ENCODE measurements around the gene THTPA.

Gene THTPA

DNA sequence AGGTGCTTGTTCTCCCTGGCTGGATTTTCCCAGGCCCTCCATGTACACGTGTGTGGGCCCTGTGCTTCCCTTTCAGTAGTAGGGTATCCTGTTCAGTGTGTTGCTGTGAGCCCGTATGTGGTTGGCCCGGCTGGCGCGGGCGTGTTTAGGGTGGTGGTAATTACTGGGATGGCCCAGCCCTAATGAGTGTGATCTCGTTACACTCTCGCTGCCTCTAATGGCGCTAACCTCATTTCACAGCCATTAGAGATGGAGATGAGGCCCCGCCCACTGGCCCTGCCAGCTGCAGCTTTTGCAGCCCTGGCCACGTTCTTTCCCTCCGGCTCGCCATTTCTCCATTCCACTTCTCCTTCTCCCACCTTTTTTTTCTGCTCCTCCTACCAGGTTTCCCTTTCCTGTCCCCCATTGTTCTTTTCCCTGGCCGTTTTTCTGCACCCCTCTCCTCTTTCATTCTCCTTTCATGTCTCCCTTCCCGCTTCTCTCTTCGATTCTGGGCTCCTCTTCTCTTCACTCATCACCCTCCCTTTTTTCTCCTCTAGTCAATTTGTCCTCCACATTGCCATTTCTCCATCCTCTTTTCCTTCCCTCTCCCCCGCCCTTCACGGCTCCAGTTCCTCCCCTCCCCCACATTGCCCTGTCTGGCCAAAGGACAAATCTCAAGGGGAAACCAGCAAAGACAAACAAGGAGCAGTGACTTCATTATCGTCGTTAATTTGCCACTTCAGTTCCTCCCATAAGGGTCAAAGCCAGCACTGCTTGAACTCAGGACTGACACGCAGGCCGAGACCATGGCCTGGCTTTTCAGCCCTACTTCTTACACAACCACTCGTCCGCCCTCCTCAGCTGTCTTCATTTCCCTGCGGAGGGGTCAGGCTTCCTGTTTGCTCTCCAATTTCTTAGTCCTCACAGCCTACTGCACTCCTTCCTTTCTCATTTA lies 11.3 kb upstream of the THTPA start:
- no peak overlapping the region for H3K27ac ChIP-seq (replicated peaks; ENCODE audit: low read length)

DNA sequence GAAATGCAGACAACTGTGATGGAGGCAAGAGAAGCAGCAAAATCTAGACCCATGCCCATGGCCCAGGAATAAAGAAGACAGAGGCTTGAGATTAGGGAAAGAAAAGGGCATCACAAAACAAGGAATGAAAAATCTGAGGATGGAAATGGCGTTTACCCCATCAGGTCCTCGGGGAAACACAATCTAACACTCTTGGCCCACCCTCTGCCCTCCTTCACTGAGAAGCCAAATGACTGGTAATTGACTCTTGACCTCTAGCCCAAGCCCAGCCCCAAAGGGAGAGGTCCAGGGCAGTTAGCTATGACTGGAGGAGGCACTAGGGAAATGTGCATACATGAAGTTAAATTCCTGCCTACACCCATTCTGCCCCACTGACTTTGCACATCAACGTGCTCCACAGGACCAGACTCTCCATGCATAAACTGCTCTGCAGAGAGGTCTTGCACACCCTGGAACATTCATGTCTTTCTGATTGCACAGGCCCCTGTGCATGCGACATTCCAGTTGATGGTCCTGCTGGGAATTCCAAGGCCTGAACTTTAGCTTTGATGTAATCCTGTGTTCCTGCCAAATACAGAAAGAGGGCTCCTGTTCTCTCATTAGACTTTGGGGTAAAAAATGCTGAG lies 10.2 kb upstream of the THTPA start:
- H2AFZ ChIP-seq (ENCODE audit: low read length), result no peak overlapping the region
- no peak overlapping the region for H4K91ac ChIP-seq (ENCODE audit: low read depth, low read length, poor library complexity)
- H3K4ac ChIP-seq (ENCODE audit: low read length), result no peak overlapping the region
- H3K4me3 ChIP-seq (ENCODE audit: low read length in 2 of 2), result no peak overlapping the region
- H2BK15ac ChIP-seq (ENCODE audit: low read length), result no peak overlapping the region
- DNase-seq (ENCODE audit: low spot score), result no peak
- WGBS, 2 donors (ENCODE audit: extremely low coverage in 2 of 2, insufficient read length in 2 of 2, insufficient replicate concordance in 1 of 2), result no CpG with 5 or more reads among the region's 4 CpGs
- H3K36me3 ChIP-seq (replicated peaks in 1 of 2; ENCODE audit: control insufficient read depth in 2 of 2, insufficient read depth in 2 of 2, low read length in 2 of 2), result peaks cover 5 to 6% of the 10 kb centered on the region in 2 donors
- H3K27me3 ChIP-seq (ENCODE audit: control insufficient read depth in 3 of 3, insufficient read depth in 3 of 3, low read depth in 1 of 3, low read length in 3 of 3), result no peaks in the 10 kb centered on the region
- H2AK5ac ChIP-seq (ENCODE audit: low read depth, low read length), result no peak overlapping the region
- no peak overlapping the region for H2BK120ac ChIP-seq (ENCODE audit: low read depth, low read length)
- H2BK5ac ChIP-seq (ENCODE audit: low read length), result no peak overlapping the region
- H3K23ac ChIP-seq (ENCODE audit: low read depth, low read length, poor library complexity), result no peak overlapping the region
- H3K9me3 ChIP-seq (replicated peaks in 1 of 2; ENCODE audit: control insufficient read depth in 2 of 2, insufficient read depth in 1 of 2, low read depth in 1 of 2, low read length in 2 of 2), result no peaks in the 10 kb centered on the region
- H3K4me1 ChIP-seq (ENCODE audit: control insufficient read depth in 2 of 2, insufficient read depth in 1 of 2, low read depth in 1 of 2, low read length in 2 of 2), result peaks cover 19 to 37% of the 10 kb centered on the region in 2 donors
- no peak overlapping the region for H3K4me2 ChIP-seq (ENCODE audit: insufficient read depth, low read length, poor library complexity, severe bottlenecking)
- no peak overlapping the region for H2BK12ac ChIP-seq (ENCODE audit: low read length)
- no peak overlapping the region for H3K14ac ChIP-seq (ENCODE audit: low read length)
- H3K79me1 ChIP-seq (ENCODE audit: low read depth, low read length), result peaks cover 5% of the 10 kb centered on the region
- H3K27ac ChIP-seq (replicated peaks; ENCODE audit: low read length), result no peak overlapping the region
- no peak overlapping the region for H4K8ac ChIP-seq (ENCODE audit: low read depth, low read length)
- H3K18ac ChIP-seq (ENCODE audit: low read length), result no peak overlapping the region
- no peak overlapping the region for H3K9ac ChIP-seq (ENCODE audit: low read depth, low read length, poor library complexity)

More for the DNA sequence above, 11.3 kb upstream of the THTPA start:
- no peak overlapping the region for H3K4me3 ChIP-seq (ENCODE audit: low read length in 2 of 2)
- no peak overlapping the region for H2BK5ac ChIP-seq (ENCODE audit: low read length)
- no peaks in the 10 kb centered on the region for H3K9me3 ChIP-seq (replicated peaks in 1 of 2; ENCODE audit: control insufficient read depth in 2 of 2, insufficient read depth in 1 of 2, low read depth in 1 of 2, low read length in 2 of 2)
- no peak overlapping the region for H4K91ac ChIP-seq (ENCODE audit: low read depth, low read length, poor library complexity)
- DNase-seq (ENCODE audit: low spot score), result no peak
- H2BK12ac ChIP-seq (ENCODE audit: low read length), result no peak overlapping the region
- peaks cover 5 to 6% of the 10 kb centered on the region in 2 donors for H3K36me3 ChIP-seq (replicated peaks in 1 of 2; ENCODE audit: control insufficient read depth in 2 of 2, insufficient read depth in 2 of 2, low read length in 2 of 2)
- H2BK15ac ChIP-seq (ENCODE audit: low read length), result no peak overlapping the region
- no peaks in the 10 kb centered on the region for H3K27me3 ChIP-seq (ENCODE audit: control insufficient read depth in 3 of 3, insufficient read depth in 3 of 3, low read depth in 1 of 3, low read length in 3 of 3)
- peaks cover 17 to 32% of the 10 kb centered on the region in 2 donors for H3K4me1 ChIP-seq (ENCODE audit: control insufficient read depth in 2 of 2, insufficient read depth in 1 of 2, low read depth in 1 of 2, low read length in 2 of 2)
- no peak overlapping the region for H3K9ac ChIP-seq (ENCODE audit: low read depth, low read length, poor library complexity)
- no peak overlapping the region for H3K14ac ChIP-seq (ENCODE audit: low read length)
- WGBS, 2 donors (ENCODE audit: extremely low coverage in 2 of 2, insufficient read length in 2 of 2, insufficient replicate concordance in 1 of 2), result no CpG with 5 or more reads among the region's 25 CpGs
- no peaks in the 10 kb centered on the region for H3K79me1 ChIP-seq (ENCODE audit: low read depth, low read length)
- H2BK120ac ChIP-seq (ENCODE audit: low read depth, low read length), result no peak overlapping the region
- no peak overlapping the region for H3K4me2 ChIP-seq (ENCODE audit: insufficient read depth, low read length, poor library complexity, severe bottlenecking)
- no peak overlapping the region for H3K18ac ChIP-seq (ENCODE audit: low read length)
- no peak overlapping the region for H3K23ac ChIP-seq (ENCODE audit: low read depth, low read length, poor library complexity)
- no peak overlapping the region for H4K8ac ChIP-seq (ENCODE audit: low read depth, low read length)
- H2AK5ac ChIP-seq (ENCODE audit: low read depth, low read length), result no peak overlapping the region
- no peak overlapping the region for H2AFZ ChIP-seq (ENCODE audit: low read length)
- H3K4ac ChIP-seq (ENCODE audit: low read length), result no peak overlapping the region

DNA sequence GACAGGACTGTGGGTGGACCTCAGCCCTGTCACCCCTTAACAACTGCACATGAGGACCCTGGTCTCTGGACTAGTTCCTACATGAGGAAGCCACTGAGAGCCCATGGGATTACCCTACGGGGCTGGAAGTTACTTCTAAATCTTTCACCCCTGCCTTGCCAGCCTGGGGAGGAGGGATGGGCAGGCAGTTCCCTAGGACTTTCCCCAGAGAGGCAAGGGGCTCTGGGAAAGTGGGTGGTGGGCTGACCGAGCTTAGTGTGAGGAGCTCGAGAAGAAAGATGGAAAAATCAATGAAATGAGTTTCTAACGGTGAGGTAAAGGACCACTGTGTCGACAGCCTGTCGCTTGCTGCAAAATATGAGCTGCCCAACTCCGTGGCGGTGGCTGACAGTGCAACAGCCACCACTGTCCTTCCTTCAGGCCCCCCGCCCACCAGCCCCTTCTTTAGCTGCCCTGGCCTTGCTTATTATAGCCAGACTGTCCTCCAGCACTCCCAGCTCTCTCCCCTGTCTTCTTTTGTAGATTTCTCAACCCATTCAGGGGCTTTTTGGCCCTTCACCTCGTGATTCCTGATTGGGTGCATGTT lies 9.5 kb upstream of the THTPA start:
- WGBS, 2 donors (ENCODE audit: extremely low coverage in 2 of 2, insufficient read length in 2 of 2, insufficient replicate concordance in 1 of 2), result no CpG with 5 or more reads among the region's 10 CpGs
- Histone ChIP-seq H3K4me2 (ENCODE audit: insufficient read depth, low read length, poor library complexity, severe bottlenecking) (no peak overlapping the region), H2BK12ac (ENCODE audit: low read length) (no peak overlapping the region), H3K79me1 (ENCODE audit: low read depth, low read length) (peaks cover 5% of the 10 kb centered on the region), H2AFZ (ENCODE audit: low read length) (no peak overlapping the region), H3K4ac (ENCODE audit: low read length) (no peak overlapping the region), H3K36me3 (replicated peaks in 1 of 2; ENCODE audit: control insufficient read depth in 2 of 2, insufficient read depth in 2 of 2, low read length in 2 of 2) (peaks cover 5 to 6% of the 10 kb centered on the region in 2 donors), H3K4me3 (ENCODE audit: low read length in 2 of 2) (no peak overlapping the region), H4K91ac (ENCODE audit: low read depth, low read length, poor library complexity) (no peak overlapping the region), H4K8ac (ENCODE audit: low read depth, low read length) (no peak overlapping the region), H3K27me3 (ENCODE audit: control insufficient read depth in 3 of 3, insufficient read depth in 3 of 3, low read depth in 1 of 3, low read length in 3 of 3) (no peaks in the 10 kb centered on the region), H3K4me1 (ENCODE audit: control insufficient read depth in 2 of 2, insufficient read depth in 1 of 2, low read depth in 1 of 2, low read length in 2 of 2) (peaks cover 19 to 37% of the 10 kb centered on the region in 2 donors), H2BK15ac (ENCODE audit: low read length) (no peak overlapping the region), H3K18ac (ENCODE audit: low read length) (no peak overlapping the region), H2BK120ac (ENCODE audit: low read depth, low read length) (no peak overlapping the region), H3K14ac (ENCODE audit: low read length) (no peak overlapping the region), H3K9ac (ENCODE audit: low read depth, low read length, poor library complexity) (no peak overlapping the region), H3K9me3 (replicated peaks in 1 of 2; ENCODE audit: control insufficient read depth in 2 of 2, insufficient read depth in 1 of 2, low read depth in 1 of 2, low read length in 2 of 2) (no peaks in the 10 kb centered on the region), H2AK5ac (ENCODE audit: low read depth, low read length) (no peak overlapping the region), H2BK5ac (ENCODE audit: low read length) (no peak overlapping the region), H3K27ac (replicated peaks; ENCODE audit: low read length) (no peak overlapping the region), H3K23ac (ENCODE audit: low read depth, low read length, poor library complexity) (no peak overlapping the region)
- no peak for DNase-seq (ENCODE audit: low spot score)

DNA sequence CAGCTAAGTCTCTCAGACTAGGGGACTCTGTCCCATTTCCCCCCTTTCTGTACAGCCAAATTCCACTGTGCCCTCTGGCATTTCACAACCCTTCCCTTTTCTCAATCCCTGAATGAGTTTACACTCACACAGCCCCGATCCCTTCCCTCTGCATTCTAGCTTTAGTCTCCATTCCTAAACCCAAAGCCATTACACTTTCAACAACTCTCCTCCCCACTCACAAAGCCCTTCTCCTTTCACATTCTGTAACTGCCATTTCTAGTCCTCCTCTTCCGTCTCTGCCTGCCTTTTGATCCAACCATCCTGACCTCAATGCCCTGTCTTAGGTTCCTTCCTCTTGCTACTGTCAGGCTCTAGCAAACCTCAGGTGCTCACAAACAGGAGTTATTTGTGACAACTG lies 8.1 kb upstream of the THTPA start:
- H3K18ac ChIP-seq (ENCODE audit: low read length), result no peak overlapping the region
- DNase-seq (ENCODE audit: low spot score), result no peak
- peak overlapping the region; percentile 5 for H3K27ac ChIP-seq (replicated peaks; ENCODE audit: low read length)
- no peak overlapping the region for H2BK120ac ChIP-seq (ENCODE audit: low read depth, low read length)
- H4K8ac ChIP-seq (ENCODE audit: low read depth, low read length), result no peak overlapping the region
- no peak overlapping the region for H3K9ac ChIP-seq (ENCODE audit: low read depth, low read length, poor library complexity)
- no peak overlapping the region for H4K91ac ChIP-seq (ENCODE audit: low read depth, low read length, poor library complexity)
- no peak overlapping the region for H3K4me2 ChIP-seq (ENCODE audit: insufficient read depth, low read length, poor library complexity, severe bottlenecking)
- WGBS, 2 donors (ENCODE audit: extremely low coverage in 2 of 2, insufficient read length in 2 of 2, insufficient replicate concordance in 1 of 2), result no CpG with 5 or more reads among the region's 2 CpGs
- H3K23ac ChIP-seq (ENCODE audit: low read depth, low read length, poor library complexity), result no peak overlapping the region
- no peak overlapping the region for H3K14ac ChIP-seq (ENCODE audit: low read length)
- H2BK12ac ChIP-seq (ENCODE audit: low read length), result no peak overlapping the region
- peaks cover 5% of the 10 kb centered on the region for H3K79me1 ChIP-seq (ENCODE audit: low read depth, low read length)
- H2AFZ ChIP-seq (ENCODE audit: low read length), result no peak overlapping the region
- no peak overlapping the region for H2BK15ac ChIP-seq (ENCODE audit: low read length)
- H3K4me3 ChIP-seq (ENCODE audit: low read length in 2 of 2), result no peak overlapping the region
- H3K27me3 ChIP-seq (ENCODE audit: control insufficient read depth in 3 of 3, insufficient read depth in 3 of 3, low read depth in 1 of 3, low read length in 3 of 3), result no peaks in the 10 kb centered on the region
- H3K9me3 ChIP-seq (replicated peaks in 1 of 2; ENCODE audit: control insufficient read depth in 2 of 2, insufficient read depth in 1 of 2, low read depth in 1 of 2, low read length in 2 of 2), result no peaks in the 10 kb centered on the region
- H2BK5ac ChIP-seq (ENCODE audit: low read length), result no peak overlapping the region
- peaks cover 3 to 5% of the 10 kb centered on the region in 2 donors for H3K36me3 ChIP-seq (replicated peaks in 1 of 2; ENCODE audit: control insufficient read depth in 2 of 2, insufficient read depth in 2 of 2, low read length in 2 of 2)
- H3K4ac ChIP-seq (ENCODE audit: low read length), result no peak overlapping the region
- H3K4me1 ChIP-seq (ENCODE audit: control insufficient read depth in 2 of 2, insufficient read depth in 1 of 2, low read depth in 1 of 2, low read length in 2 of 2), result peaks cover 19 to 37% of the 10 kb centered on the region in 2 donors
- no peak overlapping the region for H2AK5ac ChIP-seq (ENCODE audit: low read depth, low read length)
